HG03159 (cell line): ENCODE results near the gene MRPL17.
"Not testable (repeated sequence)": the region's sequence is repeated elsewhere in the genome, so short reads cannot be mapped to it uniquely, and the experiment has no call there.

Experiments used
- ATAC-seq: cut with Tn5 transposase; IDR thresholded peaks from one replicate; pipeline ENCODE4 v1.9.1; 2021; ENCODE audit warnings: mild to moderate bottlenecking, moderate library complexity; ENCODE audit not compliant: unreplicated experiment

The MRPL17 gene

DNA sequence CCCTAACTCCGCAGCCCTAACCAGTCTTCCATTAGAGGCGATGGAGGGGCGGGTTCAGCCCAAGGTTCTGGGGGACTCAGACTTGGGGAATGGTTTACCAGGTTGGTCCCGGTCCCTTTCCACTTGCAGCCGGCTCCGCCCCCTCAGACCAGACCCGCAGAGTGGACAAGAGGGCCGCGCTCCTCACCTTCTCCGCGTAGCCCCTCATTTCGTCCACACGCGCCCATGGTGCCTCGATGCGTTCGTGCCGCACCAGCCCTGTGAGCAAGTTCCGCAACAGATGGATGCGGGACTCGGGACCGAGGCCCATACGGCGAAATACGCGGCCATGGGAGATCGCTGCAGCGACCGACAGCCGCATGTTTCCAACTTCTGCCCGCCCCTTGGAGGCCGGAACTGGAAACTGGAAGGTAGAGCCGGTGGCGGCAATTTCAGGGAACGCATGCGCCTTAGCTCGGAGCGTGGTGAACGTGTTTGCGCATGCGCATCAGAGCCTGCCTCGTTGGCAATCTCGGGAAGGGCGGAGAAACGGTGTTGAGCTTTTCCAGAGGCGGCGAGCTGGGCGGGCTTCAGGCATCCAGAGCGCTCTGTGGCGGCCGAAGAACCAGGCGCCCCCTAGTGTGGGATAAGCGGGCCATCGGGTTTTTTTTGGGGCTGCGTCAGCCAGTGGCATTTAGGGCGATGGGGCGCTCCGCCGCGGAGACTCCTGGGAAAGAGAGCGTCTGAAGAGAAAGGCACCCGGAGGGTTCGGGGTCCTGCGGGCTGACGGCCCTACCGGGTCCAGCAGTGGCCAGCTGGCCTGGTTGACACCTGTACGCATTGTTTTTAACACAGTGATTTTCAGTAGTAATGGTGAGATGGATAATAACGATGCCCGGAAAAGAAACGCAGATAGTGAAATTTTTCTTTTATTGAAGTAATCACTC is at the start of gene MRPL17:
Gene MRPL17 (minus strand): TSS at position 405 of the 926 bp plus-strand sequence. CDS start 44 bp downstream, at position 361.
- ATAC-seq, result peak; percentile 92

GRCh38 chr11:6727971-6728760 is 45.0 kb upstream of the MRPL17 start:
- ATAC-seq, result no peak

DNA sequence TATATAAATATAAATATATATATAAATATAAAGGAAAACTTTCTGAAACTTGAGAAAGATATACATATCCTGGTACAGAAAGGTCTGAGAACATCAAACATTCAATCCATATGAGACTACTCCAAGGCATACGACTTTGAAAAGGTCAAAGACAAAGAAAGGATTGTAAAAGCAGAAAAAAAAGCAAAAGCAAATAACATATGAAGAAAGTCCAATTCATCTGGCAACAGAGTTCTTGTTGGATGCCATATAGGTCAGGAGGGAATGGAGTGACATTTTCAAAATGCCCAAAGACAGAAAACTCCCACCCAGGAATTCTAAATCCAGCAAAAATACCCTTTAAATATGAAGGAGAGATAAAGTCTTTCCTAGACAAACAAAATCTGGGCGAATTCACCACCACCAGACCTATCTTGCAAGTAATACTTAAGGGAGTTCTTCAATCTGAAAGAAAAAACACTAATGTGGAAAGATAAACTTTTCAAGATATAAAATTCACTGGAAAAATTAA is 42.3 kb upstream of the MRPL17 start:
- no peak for ATAC-seq

DNA sequence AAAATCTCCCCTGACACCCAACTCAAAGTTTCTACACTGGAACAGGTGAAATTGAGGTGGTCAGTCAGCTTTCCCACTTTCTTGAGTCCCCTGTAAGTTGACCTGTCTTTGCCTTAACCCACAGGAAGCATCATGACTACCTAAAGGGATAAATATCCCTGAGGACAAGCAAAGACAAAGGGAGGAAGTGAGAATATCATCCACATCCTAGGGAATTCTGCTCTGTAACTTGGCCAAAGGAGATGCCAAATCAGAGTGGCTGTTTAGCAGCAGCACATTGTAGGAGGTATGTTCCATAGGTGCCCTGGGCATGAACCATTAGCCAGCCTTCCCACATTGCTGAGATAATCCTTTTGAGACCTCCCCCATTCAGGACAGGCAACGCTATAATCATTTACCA is 40.9 kb upstream of the MRPL17 start:
- no peak for ATAC-seq

DNA sequence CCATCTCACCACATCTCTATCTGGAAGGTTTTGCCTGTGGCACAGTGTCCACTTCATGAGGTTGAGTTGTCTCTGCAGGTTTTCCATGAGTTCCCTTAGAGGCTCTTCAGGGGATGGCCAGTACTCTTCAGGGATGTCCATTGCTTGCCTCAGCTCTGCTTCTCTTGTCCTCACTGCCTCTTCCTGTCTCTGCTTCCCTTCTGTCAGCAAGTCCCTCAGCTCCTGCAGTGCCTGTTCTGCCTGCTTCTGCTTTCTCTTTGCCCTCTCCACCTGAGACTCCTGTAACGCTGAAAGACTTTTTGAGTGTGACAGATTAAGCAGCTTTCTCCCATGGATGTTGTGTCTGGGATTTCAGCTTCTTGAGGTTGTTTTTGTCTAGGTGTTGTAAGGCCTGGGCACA is 38.2 kb upstream of the MRPL17 start:
- ATAC-seq, result no peak

- no peak for ATAC-seq
Measured at GRCh38 chr11:6719576-6719975, 36.4 kb upstream of the MRPL17 start.

- no peak for ATAC-seq
Measured at GRCh38 chr11:6717426-6717825, 34.3 kb upstream of the MRPL17 start.

- ATAC-seq, result not testable (repeated sequence)
Measured at GRCh38 chr11:6711552-6711951, 28.4 kb upstream of the MRPL17 start.

GRCh38 chr11:6708876-6709275 is 25.7 kb upstream of the MRPL17 start:
- ATAC-seq, result no peak

GRCh38 chr11:6705905-6706535 is 22.9 kb upstream of the MRPL17 start:
- peak; percentile 60 for ATAC-seq

GRCh38 chr11:6703247-6704063 is 20.3 kb upstream of the MRPL17 start:
- no peak for ATAC-seq

DNA sequence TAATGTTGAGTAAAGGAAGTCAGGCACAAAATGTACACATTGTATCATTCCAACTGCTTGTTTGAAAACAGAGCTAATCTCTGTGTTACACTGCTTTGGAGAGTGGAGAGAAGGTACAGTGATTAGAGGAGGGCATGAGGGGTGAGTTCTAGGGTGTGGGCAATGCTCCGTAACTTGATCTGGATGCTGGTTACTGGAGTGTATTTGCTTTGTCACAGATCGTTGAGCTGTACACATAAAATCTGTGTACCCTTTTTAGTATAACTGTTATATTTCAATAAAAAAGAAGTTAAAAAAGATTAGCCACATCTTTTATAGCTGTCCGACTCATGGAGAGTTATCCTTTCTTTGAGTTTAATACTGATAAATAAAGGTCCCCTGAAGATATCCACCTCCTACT is 18.8 kb upstream of the MRPL17 start:
- not testable (repeated sequence) for ATAC-seq

- no peak for ATAC-seq
Measured at GRCh38 chr11:6695377-6695776, 12.2 kb upstream of the MRPL17 start.

GRCh38 chr11:6694229-6694535 is 11.0 kb upstream of the MRPL17 start:
- ATAC-seq, result no peak

DNA sequence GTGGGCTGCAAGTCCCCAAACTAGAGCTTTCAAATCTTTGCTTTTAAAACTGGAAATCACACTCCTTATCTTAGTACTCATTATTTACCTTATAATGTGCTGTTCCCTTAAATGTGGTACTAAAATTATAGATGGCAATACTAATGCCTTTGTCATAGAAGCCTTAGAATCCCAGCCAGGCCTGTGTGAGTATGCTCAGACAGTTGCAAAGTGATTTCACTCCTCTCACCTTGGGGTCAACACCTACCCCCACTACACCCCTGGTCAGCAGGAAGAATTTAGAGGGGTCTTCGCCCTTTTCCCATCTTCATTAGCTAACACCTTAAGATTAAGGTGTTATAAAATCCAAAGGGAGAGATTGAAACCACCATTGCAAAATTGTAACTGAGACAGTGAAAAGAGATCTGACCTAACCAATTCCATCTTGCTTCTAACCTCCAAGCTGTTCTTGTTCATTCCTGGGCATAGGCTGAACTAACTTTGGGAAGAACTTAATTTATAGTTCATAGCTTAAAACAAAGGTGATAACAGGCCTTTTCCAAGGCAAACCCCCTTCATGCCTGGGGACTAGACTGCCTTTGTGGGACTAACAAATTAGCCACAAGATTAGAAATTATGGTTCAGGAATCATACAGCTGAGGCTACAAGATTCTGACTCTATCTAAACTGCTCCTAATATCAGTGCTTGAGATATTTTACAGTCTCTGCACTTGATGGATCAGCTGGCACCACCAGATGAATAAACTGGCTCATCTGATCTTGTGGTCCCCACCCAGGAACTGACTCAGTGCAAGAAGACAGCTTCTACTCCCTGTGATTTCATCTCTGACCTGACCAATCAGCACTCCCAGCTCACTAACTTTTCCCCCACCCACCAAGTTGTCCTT is 10.4 kb upstream of the MRPL17 start:
- no peak for ATAC-seq

DNA sequence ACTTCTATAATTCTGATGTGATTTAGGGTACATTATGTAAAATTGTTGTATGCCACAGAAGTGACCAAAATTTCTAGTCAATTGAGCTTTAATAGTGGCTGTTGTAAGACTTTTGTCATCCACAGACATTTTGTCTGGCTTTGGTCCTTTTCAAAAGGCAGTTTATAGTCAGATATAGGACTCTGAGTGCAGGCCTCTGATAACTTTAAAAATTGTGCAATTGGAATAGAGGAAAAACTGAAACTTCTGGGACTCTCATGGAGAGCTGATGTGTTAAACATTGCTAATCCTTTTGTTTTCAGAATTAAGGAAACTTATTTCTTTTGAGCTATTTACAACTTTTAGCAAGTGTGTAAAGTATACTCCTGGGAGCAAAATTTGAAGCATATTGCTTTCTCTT is 9.0 kb upstream of the MRPL17 start:
- no peak for ATAC-seq

DNA sequence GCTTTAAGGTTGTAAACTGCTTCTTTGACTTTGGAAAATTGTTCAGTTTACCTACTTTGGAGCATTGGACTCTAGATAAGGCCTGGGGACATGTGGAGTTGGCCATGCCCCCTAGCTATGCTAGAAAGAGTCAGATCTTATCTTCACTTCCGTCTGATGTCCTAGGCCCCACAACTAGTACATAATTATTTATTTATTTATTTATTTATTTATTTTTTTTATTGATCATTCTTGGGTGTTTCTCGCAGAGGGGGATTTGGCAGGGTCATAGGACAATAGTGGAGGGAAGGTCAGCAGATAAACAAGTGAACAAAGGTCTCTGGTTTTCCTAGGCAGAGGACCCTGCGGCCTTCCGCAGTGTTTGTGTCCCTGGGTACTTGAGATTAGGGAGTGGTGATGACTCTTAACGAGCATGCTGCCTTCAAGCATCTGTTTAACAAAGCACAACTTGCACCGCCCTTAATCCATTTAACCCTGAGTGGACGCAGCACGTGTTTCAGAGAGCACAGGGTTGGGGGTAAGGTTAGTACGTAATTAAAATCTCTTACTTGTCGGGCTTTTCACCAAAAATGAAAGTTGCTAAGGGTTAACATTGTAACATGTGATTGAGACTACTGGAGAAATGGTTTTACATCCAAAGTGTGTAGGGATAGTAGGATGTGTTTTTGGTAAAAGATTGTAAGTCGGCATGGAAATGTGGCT is 7.4 kb upstream of the MRPL17 start:
- ATAC-seq, result not testable (repeated sequence)

GRCh38 chr11:6687876-6688275 is 4.7 kb upstream of the MRPL17 start:
- ATAC-seq, result no peak

DNA sequence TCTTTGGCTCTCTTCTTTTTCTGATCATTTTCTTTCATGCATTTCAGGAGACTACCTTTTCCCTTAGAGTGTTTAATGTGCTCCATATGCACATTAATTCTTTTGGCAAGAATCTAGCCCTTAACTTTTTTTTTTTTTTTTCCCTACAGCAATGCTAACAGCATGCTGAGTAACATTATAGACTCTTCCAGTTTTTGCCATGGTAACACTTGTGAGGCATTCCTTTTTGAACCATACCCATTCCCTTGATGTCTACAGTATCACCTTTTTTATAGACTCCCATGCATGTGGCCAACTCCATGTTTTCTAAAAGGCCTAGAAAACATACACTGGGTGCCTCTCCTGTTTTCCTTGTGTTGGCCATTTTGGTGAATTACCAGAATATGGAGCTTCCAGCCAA is 2.9 kb upstream of the MRPL17 start:
- ATAC-seq, result no peak
